Left ventricle myocardium inferior (tissue), 1 donor: ENCODE data around the gene ZC3HAV1. TPM values are rescaled to one million over a fixed set of nuclear protein-coding genes. Genes with fewer than 3 reads are reported as not detected.

Source experiments
- DNase-seq: peaks from one replicate; pipeline ENCODE4 v3.0.0-alpha.2; 2020
- H3K27ac ChIP-seq: fragments of 200-600 bp; replicated peaks from 2 replicates; pipeline ENCODE4 v1.8.0; 2021
- H3K27me3 ChIP-seq: fragments of 200-600 bp; 2 replicates; pipeline ENCODE4 v1.8.0; 2021; ENCODE audit warnings: low read depth
- H3K36me3 ChIP-seq: fragments of 200-600 bp; 2 replicates; pipeline ENCODE4 v1.8.0; 2021
- H3K4me1 ChIP-seq: fragments of 200-600 bp; 2 replicates; pipeline ENCODE4 v1.8.0; 2021
- H3K4me3 ChIP-seq: fragments of 200-600 bp; 2 replicates; pipeline ENCODE4 v1.8.0; 2021; ENCODE audit warnings: mild to moderate bottlenecking, moderate library complexity
- H3K9me3 ChIP-seq: fragments of 200-600 bp; replicated peaks from 2 replicates; pipeline ENCODE4 v1.8.0; 2021
- intact Hi-C: fragments of 100-400 bp; cut with micrococcal nuclease; formaldehyde crosslinking; loops from one replicate; pipeline ENCODE4 v1.11.0; 2022
- total RNA-seq: library from RNA; stranded (reverse); fragmentation: NEBNext Ultra II Directional; extraction: Animal tissue kit (Norgen Biotek cat#: 25700); gene quantifications from one replicate; pipeline ENCODE4 v1.2.1, GENCODE V29; 2021
- TF ChIP-seq, protein P1 (sequence below): fragments of 200-600 bp; IDR thresholded peaks from 2 replicates; pipeline ENCODE4 v1.8.0; 2021; ENCODE audit warnings: antibody characterized with exemption, mild to moderate bottlenecking, borderline replicate concordance
- donor health status: DM: no; HTN: yes; CAD: no; lungs with severe emphysema.

ZC3HAV1 gene
- total RNA-seq, 1 donor from 2014 or later = 6.8 TPM

- peaks cover 27% of the 10 kb centered on the region for H3K4me1 ChIP-seq
- no peak overlapping the region for H3K27ac ChIP-seq
- H3K4me3 ChIP-seq = no peak overlapping the region
- H3K9me3 ChIP-seq = no peaks in the 10 kb centered on the region
- H3K36me3 ChIP-seq = peaks cover 87% of the 10 kb centered on the region
- no peaks in the 10 kb centered on the region for H3K27me3 ChIP-seq
- DNase-seq = no peak
- TF ChIP-seq, protein P1, sequence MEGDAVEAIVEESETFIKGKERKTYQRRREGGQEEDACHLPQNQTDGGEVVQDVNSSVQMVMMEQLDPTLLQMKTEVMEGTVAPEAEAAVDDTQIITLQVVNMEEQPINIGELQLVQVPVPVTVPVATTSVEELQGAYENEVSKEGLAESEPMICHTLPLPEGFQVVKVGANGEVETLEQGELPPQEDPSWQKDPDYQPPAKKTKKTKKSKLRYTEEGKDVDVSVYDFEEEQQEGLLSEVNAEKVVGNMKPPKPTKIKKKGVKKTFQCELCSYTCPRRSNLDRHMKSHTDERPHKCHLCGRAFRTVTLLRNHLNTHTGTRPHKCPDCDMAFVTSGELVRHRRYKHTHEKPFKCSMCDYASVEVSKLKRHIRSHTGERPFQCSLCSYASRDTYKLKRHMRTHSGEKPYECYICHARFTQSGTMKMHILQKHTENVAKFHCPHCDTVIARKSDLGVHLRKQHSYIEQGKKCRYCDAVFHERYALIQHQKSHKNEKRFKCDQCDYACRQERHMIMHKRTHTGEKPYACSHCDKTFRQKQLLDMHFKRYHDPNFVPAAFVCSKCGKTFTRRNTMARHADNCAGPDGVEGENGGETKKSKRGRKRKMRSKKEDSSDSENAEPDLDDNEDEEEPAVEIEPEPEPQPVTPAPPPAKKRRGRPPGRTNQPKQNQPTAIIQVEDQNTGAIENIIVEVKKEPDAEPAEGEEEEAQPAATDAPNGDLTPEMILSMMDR = no peak
- intact Hi-C loops = loop anchor here (5.0 to 10.0 kb wide), 2 partner anchors 59 to 191 kb away; no protein-coding TSS in a partner anchor
Measured at GRCh38 chr7:139075871-139076686, 33.4 kb downstream of the ZC3HAV1 start.

DNA sequence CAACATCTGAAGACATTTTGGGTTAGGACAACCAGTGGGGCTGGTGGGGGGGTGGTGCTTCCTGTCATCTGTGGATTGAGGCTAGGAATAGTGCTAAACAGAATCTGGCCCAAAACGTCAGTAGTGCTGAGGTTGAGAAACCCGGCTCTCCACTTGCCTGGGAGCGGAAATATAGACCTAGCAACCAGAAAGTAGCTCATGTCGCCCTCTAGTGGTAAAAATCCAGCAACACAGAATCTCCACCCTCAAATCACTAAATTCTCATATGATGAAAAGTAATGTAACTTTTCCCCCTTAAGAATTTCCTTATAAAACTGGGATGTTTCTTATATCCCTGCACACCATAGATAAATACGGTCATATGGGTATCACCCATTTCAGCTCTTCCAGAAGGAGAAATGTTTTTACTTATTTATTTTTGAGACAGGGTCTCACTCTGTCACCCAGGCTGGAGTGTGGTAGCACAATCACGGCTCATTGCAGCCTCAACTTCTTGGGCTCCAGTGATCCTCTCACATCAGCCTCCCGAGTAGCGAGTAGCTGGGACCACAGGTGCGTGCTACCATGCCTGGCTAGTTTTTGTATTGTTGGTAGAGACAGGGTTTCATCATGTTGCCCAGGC, 34.4 kb downstream of the ZC3HAV1 start:
- Histone ChIP-seq H3K4me1 (peaks cover 17% of the 10 kb centered on the region), H3K4me3 (no peak overlapping the region), H3K27me3 (no peaks in the 10 kb centered on the region), H3K27ac (peak overlapping the region; percentile 51), H3K36me3 (peaks cover 87% of the 10 kb centered on the region), H3K9me3 (no peaks in the 10 kb centered on the region)
- intact Hi-C loops = loop anchor here (5.0 to 10.0 kb wide), 2 partner anchors 58 to 190 kb away; no protein-coding TSS in a partner anchor
- TF ChIP-seq, protein P1 = peak; percentile 90
- DNase-seq = peak; percentile 50

DNA sequence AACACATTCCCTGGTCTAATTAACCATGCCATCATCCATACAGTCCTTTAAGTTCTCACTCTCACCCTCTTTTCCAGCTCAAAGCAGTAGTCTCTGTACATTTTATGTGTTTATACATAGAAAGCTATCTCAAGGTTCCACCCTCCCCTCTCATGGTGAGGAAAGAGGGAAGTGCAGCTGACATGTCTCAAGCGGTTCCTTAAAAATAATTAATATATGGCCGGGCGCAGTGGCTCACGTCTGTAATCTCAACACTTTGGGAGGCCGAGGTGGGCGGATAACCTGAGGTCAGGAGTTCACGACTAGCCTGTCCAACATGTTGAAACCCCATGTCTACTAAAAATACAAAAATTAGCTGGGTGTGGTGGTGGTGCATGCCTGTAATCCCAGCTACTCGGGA, 36.7 kb downstream of the ZC3HAV1 start:
- Histone ChIP-seq H3K9me3 (no peaks in the 10 kb centered on the region), H3K4me3 (no peak overlapping the region), H3K27ac (no peak overlapping the region), H3K36me3 (peaks cover 87% of the 10 kb centered on the region), H3K4me1 (peaks cover 7% of the 10 kb centered on the region), H3K27me3 (no peaks in the 10 kb centered on the region)
- intact Hi-C loops = loop anchor here (10.0 kb wide), 1 partner anchor 188 kb away; no protein-coding TSS in a partner anchor
- TF ChIP-seq, protein P1 = no peak
- no peak for DNase-seq

DNA sequence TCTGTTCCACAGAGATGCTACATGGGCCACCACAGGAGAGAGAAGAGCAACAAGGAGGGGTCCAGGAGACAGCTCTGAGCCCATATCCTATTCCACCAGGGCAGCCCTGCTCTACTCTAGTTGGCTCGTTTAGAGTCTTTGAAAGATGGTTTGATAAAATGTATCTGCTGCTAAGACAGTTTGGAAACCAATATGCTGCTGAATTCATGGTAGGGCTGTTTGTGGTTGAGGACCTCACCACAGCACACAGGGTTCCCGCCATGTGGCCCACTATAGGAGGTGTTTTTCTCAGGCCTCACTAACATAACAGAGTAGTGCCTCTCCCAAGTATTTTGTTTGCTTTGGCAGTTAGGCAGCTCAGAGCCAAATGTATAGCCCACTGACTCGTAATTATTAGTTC, 37.8 kb downstream of the ZC3HAV1 start:
- no peaks in the 10 kb centered on the region for H3K9me3 ChIP-seq
- H3K36me3 ChIP-seq = peaks cover 84% of the 10 kb centered on the region
- TF ChIP-seq, protein P1 = no peak
- intact Hi-C loops = loop anchor here (10.0 kb wide), 1 partner anchor 187 kb away; no protein-coding TSS in a partner anchor
- no peaks in the 10 kb centered on the region for H3K27me3 ChIP-seq
- no peak for DNase-seq
- no peak overlapping the region for H3K27ac ChIP-seq
- peaks cover 11% of the 10 kb centered on the region for H3K4me1 ChIP-seq
- H3K4me3 ChIP-seq = no peak overlapping the region

- Histone ChIP-seq H3K36me3 (peaks cover 85% of the 10 kb centered on the region), H3K4me3 (no peak overlapping the region), H3K4me1 (peaks cover 16% of the 10 kb centered on the region), H3K27me3 (no peaks in the 10 kb centered on the region), H3K9me3 (no peaks in the 10 kb centered on the region), H3K27ac (no peak overlapping the region)
- intact Hi-C loops = loop anchor here (5.0 kb wide), 1 partner anchor 41 kb away; no protein-coding TSS in a partner anchor
- no peak for DNase-seq
- TF ChIP-seq, protein P1 = no peak
Measured at GRCh38 chr7:139068544-139069399, 40.7 kb downstream of the ZC3HAV1 start.
